SW 1271 (cell line): Measurements from ENCODE around the gene TTC4.

Experiments used
- DNase-seq, 2 experiments: peaks; one replicate each; lab custom pipeline; 2025; lab: John Stamatoyannopoulos, UW

TTC4 gene

GRCh38 chr1:54705153-54705552 lies 10.5 kb upstream of the TTC4 start:
- no peak for DNase-seq

- no peak for DNase-seq
Measured at GRCh38 chr1:54706419-54706818, 9.2 kb upstream of the TTC4 start.

GRCh38 chr1:54708385-54708784 lies 7.3 kb upstream of the TTC4 start:
- no peak for DNase-seq

DNA sequence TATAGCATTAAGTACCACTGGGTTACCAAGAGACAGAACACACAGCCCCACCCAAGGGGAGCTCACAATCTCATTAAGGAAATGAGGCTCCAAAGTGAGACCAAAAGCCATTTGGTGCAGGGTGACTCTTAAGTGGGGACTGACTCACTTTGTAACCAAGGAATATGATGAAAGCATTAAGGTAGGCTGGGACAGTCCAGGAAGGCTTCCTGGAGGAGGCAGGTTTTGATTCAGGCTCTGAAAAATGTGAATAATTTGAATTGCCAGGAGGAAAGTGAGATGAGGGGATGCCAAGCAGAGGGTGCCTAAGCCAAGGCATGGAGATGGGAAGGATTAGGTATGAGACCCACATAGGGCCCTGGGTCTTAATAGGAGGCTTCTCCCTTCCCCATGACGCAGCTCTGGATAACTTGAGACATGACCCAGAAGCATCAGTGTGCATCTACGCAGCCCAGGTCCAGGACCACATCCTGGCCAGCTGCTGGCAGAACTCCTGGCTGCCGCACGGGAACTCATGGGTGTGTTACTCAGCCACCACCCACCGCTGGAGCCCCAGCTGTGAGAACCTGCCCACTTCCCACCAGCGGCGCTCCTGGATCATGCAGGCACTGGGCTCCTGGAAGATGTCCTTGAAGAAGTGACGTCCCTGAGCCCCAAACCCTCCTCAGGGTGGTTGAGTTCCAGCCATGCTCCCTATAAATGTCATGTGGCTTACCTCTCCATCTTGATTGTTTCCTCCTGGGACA lies 5.9 kb upstream of the TTC4 start:
- DNase-seq: no peak

DNA sequence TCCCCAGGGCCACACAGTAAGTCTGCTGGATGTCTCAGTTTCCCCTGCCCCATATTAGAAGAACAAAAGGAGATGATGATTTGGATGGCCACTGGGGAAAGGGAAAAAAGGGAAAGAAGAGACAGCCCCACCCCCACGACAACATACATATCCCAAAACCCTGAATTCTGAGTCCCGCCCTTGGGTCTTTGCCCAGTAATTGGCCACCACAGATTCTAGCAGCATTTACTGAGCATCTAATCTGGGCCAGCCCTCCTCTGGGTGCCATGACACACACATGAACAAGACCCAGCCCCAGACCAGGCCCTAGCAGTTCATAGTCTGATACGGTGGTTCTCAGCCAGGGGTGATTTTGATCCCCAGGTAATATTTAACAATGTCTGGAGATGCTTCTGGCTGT lies 5.2 kb upstream of the TTC4 start:
- no peak for DNase-seq

DNA sequence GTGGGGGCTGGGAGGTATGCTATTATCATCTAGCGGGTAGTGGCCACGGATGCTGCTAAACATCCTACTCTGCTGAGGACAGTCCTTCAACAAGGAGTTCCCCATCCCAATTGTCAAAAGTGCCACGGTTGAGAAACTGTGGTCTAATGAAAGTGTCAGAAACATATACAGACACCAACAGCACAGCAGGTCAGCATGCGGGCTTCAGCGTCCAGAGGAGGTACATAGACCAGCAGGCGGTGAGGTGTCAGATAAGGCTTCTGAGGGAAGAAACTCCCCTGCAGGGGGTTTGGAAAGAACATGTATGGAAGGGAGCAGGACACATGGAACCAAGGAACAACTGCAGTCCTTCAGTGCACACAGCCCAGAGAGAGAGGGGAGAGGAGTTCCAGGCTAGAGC lies 4.8 kb upstream of the TTC4 start:
- DNase-seq: no peak

GRCh38 chr1:54711536-54711935 lies 4.1 kb upstream of the TTC4 start:
- no peak for DNase-seq

- DNase-seq: no peak
Measured at GRCh38 chr1:54714881-54715492, 674 bp upstream of the TTC4 start.

GRCh38 chr1:54716299-54717047 lies 812 bp downstream of the TTC4 start:
- no peak for DNase-seq

DNA sequence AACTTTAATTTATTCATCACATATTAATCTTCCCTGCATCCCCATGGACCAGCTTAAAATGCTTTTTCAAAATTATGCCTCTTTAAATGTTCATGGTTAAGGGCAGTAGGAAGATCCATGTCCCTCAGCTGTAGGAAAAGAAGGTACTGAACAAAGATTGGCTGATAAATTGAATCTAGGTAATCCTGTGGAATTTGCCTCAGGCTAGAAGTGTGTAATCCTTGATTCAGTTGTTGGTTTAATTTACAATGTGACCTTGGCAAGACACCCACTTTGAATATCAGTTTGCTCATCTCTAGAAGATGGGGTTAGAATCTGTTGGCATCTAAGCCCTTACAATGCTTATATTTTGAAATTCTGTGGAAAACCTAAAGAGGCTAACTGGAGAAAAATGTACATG lies 6.1 kb downstream of the TTC4 start:
- DNase-seq: no peak

DNA sequence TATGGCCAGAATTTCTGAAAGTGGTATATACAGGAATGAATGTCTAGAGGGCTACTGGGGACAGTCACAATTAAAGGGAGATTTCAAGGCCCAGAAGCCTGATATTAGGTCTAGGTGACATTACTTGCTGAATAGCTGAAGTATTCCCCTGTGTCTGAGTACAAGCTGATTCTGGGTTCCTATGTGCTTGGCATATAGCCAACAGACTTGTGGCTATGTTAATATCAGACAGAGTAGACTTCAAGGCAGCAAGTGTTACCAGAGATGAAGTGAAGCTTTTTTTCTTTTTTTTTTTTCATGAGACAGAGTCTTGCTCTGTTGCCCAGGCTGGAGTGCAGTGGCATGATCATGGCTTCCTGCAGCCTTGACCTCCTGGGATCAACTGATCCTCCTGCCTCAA lies 8.3 kb downstream of the TTC4 start:
- DNase-seq: no peak

DNA sequence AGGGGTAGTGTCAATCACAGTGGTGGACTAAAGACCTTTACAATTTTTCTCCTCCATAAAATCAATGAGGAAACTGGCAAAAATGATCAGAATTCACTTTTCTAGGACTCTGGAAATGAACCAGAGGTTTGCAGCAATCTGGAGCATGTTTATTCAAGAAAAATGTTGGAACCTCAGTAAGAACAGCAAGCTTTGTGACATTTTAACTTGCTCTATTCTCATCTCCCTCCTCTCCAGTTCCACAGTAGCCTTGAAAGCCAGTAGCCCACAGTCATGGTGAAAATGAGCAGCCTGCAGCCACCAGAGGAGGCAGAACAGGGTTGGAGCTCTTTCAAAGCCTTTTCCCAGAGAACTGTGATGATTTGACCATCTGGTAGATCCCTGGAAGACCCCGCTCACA lies 9.1 kb downstream of the TTC4 start:
- DNase-seq: no peak

GRCh38 chr1:54728027-54728426 lies 12.4 kb downstream of the TTC4 start:
- no peak for DNase-seq

DNA sequence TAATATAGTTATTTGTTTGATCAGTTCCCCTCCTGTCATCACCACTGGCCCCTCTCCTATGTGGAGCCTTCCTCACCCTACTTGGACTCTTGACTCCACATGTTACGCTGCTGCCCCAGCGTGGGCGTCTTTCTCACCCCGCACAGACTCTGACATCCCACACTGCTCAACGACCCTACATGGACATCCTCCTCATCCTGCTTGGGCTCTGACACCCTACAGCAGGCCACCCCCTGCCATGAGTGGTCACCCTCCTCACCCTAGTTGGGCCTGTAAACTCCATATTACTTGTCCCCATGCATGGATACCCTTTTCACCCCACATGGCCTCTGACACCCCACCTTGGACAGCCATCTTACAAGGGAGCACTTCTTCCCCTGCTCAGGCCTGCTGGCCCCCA lies 21.0 kb downstream of the TTC4 start:
- DNase-seq: no peak

GRCh38 chr1:54738244-54738643 lies 22.6 kb downstream of the TTC4 start:
- no peak for DNase-seq

DNA sequence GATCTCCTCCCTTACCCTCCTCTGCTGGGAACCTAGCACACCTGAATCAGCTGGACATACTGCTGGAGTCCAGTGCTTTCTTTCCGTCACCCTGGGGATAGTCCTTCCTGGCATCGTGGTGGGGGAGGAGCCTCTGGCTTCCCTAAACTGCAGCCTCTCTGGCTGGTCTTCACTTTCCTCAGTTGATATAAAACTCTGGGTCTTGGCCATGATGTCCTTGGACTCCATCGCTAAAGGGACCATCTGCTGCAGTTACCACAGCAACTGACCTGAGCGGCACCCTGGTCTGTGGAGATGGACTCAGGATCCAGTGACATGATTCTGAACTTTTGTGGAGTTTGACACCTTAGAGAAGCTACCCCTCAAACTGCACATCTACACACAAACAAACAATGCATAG lies 25.9 kb downstream of the TTC4 start:
- DNase-seq: no peak

DNA sequence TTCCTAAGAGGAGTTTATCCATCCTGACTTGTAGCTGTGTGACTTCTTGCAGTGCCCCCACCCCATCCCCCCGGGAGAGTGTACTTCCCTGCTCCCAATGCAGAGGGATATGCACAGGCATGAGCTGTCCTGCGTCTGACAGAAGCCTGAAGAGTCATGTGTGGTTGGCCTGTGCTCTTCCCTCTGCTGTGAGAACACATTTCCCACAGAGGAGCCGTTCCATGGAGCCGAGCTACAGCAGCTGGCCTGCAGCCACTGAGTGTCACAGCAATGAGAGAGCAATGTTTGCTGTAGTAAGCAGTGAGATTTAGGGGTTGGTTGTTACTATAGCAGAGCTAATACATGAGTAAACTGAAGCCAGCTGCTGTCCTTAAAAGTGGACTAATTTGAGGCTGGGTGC lies 26.6 kb downstream of the TTC4 start:
- no peak for DNase-seq

- no peak for DNase-seq
Measured at GRCh38 chr1:54743416-54744226, 28.0 kb downstream of the TTC4 start.

DNA sequence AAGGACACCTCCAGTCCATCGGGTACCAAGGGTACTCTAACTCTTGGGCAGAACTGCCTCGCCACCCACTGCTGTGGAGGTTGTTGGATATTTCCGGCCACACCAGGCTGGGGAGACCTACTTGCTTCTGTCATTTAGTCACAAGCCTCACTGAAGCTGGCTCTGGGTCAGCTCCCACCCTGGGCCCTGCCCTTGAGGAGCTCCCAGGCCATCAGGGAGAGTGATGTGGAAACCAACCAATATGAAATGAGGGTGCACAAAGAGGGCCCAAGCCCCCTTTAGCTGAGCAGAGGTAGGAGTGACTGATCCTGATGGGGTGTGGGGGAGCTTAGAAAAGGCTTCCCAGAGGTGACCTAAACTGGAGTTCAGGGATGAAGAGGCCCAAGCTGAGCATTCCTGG lies 29.0 kb downstream of the TTC4 start:
- no peak for DNase-seq

DNA sequence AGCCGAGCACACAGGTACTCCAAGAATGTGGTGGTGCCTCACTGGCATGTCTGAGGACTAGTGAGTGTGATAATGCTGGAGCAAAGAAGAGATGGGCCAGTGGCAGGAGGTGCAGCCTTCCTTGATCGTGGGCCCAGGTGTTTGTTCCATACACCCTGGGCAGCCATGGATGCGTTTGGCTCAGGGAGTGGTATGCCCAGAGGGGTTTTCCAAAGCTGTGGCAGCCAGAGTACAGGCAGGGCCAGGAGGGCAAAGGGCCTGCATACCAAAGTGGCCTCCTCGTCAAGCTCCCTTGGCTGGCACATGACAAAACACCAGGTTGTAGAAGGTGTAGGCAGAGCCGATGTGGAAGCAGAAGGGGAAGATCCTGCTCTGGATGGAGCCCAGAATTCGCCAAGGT lies 29.6 kb downstream of the TTC4 start:
- DNase-seq: no peak

- DNase-seq: no peak
Measured at GRCh38 chr1:54745864-54746263, 30.2 kb downstream of the TTC4 start.

GRCh38 chr1:54748094-54748835 lies 32.6 kb downstream of the TTC4 start:
- no peak for DNase-seq
